ENCODE measurements around the gene GLI3. TPM values are rescaled to one million over a fixed set of nuclear protein-coding genes. Genes with fewer than 3 reads are reported as not detected.

The GLI3 gene
- total and polyA plus RNA-seq, 2 of the 4 experiments (the other 2 are of a cell fraction) = 1.3 to 3.9 TPM

DNA sequence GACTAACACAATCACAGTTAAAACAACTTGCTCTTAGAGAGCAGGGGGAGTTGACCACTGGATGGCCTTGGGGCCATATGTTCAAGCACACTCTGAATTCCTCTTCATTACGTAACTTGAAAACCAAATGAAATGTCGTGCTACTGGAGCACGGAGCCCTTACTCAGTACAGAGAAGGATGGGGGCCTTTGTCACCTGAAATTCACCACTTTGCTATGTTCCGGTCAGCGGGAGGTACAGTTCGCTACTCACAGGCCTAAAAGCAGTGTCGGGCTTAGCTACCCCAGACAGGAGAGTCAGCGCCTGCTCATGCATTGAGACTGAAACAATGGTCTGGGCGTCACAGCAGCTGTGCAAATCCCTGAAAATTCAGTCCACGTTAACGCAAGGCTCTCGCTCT is 39.6 kb downstream of the GLI3 start:
- dilution Hi-C loops (cut with HindIII; ENCODE audit: low sequenced_read_pairs, unreplicated experiment) = no loop called here
- H4K8ac ChIP-seq (ENCODE audit: low read depth in 2 of 2, low read length in 2 of 2) = no peak overlapping the region

More for the DNA sequence above, 39.6 kb downstream of the GLI3 start:
- in situ Hi-C loops (cut with MboI; ENCODE audit: low sequenced_read_pairs) = no loop called here
- H2AK5ac ChIP-seq (ENCODE audit: low read depth, low read length) = no peak overlapping the region
- peaks cover 11% of the 10 kb centered on the region for H3K4me1 ChIP-seq (ENCODE audit: control insufficient read depth, insufficient read depth, low read length)
- H2AFZ ChIP-seq (replicated peaks; ENCODE audit: low read length, poor library complexity) = no peak overlapping the region
- H3K27ac ChIP-seq (ENCODE audit: insufficient read depth, low read length) = no peak overlapping the region
- BruUV-seq (replicated peaks) = no TSS peak
- no peak overlapping the region for H2BK15ac ChIP-seq (ENCODE audit: low read depth, low read length)
- no peak overlapping the region for H3K4ac ChIP-seq (ENCODE audit: low read depth, low read length)
- H3K14ac ChIP-seq (replicated peaks; ENCODE audit: low read depth, low read length) = no peak overlapping the region
- no peak overlapping the region for H3K56ac ChIP-seq (ENCODE audit: extremely low read depth, insufficient read depth, low read length)
- no peaks in the 10 kb centered on the region for H3K9me3 ChIP-seq (ENCODE audit: control insufficient read depth, insufficient read depth, low read length)
- H2BK5ac ChIP-seq (ENCODE audit: low read depth, low read length, poor library complexity, severe bottlenecking) = no peak overlapping the region
- no peak overlapping the region for H2BK20ac ChIP-seq (ENCODE audit: low read depth, low read length)
- peaks cover 6% of the 10 kb centered on the region; the same call in 1 of the 2 replicates for H3K36me3 ChIP-seq (ENCODE audit: control insufficient read depth, insufficient read depth, low read length)
- no peak overlapping the region for H2AK9ac ChIP-seq (replicated peaks; ENCODE audit: low read depth, low read length, poor library complexity)
- peaks cover 6% of the 10 kb centered on the region; the same call in 1 of the 2 replicates for H3K9me1 ChIP-seq (ENCODE audit: insufficient read depth, low read length)
- H2BK120ac ChIP-seq (ENCODE audit: low read depth, low read length) = no peak overlapping the region
- ATAC-seq (ENCODE audit: low read depth) = peak; percentile 10; the same call in 1 of the 2 replicates
- H4K20me1 ChIP-seq (ENCODE audit: insufficient read depth, low read length) = peaks cover 12% of the 10 kb centered on the region
- no peak overlapping the region for H3K23ac ChIP-seq (ENCODE audit: low read depth, low read length)
- no peaks in the 10 kb centered on the region for H3K27me3 ChIP-seq (ENCODE audit: control insufficient read depth, insufficient read depth, low read length)
- no peak overlapping the region for H4K91ac ChIP-seq (ENCODE audit: insufficient read depth, low read depth, low read length)
- peaks cover 13 to 45% of the 10 kb centered on the region in 2 experiments; a peak in 3 of 4 replicates for H3K79me1 ChIP-seq (ENCODE audit: low read depth in 1 of 2, low read length in 2 of 2)
- intact Hi-C loops (cut with micrococcal nuclease) = no loop called here
- ChIA-PET POLR2A (ENCODE audit: unreplicated experiment) (no interaction called here), CTCF (no interaction called here)
- H3K4me3 ChIP-seq (ENCODE audit: insufficient read depth, low read depth, low read length) = no peak overlapping the region
- WGBS, 2 experiments (ENCODE audit: extremely low coverage in 2 of 2, insufficient read length in 1 of 2) = 92% methylated on average over 5 of the region's 12 CpGs; no CpG with 5 or more reads in 1 of the 2 experiments
- H3K4me2 ChIP-seq (ENCODE audit: low read depth, low read length) = no peak overlapping the region
- H4K5ac ChIP-seq (ENCODE audit: low read depth, low read length) = no peak overlapping the region
- no peak for TF ChIP-seq USF2 (IDR thresholded peaks at IDR 0.05; ENCODE audit: low read depth, low read length)
- 0 out of 2 replicates have a peak, but pooled peaks have one; percentile 18 for TF ChIP-seq CEBPB (IDR thresholded peaks at IDR 0.05; ENCODE audit: low read depth, low read length)
- no peak for TF ChIP-seq RFX5 (IDR thresholded peaks at IDR 0.05; ENCODE audit: low read depth, low read length)
- no peak for TF ChIP-seq POLR2A (IDR thresholded peaks at IDR 0.05; ENCODE audit: low read depth, low read length)
- no peak overlapping the region for H3K9ac ChIP-seq (ENCODE audit: low read depth, low read length)
- DNase-seq = peak; percentile 50
- H3K18ac ChIP-seq (ENCODE audit: low read depth, low read length) = no peak overlapping the region

Data from IMR-90 (cell line).